SK-N-SH (cell line): Measurements from ENCODE around the gene DIAPH2. TPM values are rescaled to one million over a fixed set of nuclear protein-coding genes. Genes with fewer than 3 reads are reported as not detected.

ENCODE experiments used
- CTCF ChIA-PET: fragments of 300-600, 350-600 bp; formaldehyde crosslinking; extraction: SDS; loops from one replicate; lab custom pipeline; 2021; lab: Yijun Ruan, JAX
- POLR2A ChIA-PET: fragments of 350-600 bp; sonication (Branson Sonifier 250); formaldehyde crosslinking; extraction: SDS; loops from one replicate; lab custom pipeline; 2020; ENCODE audit warnings: antibody characterized with exemption, inconsistent platforms; lab: Yijun Ruan, JAX
- DNase-seq: peaks from one replicate; pipeline ENCODE4 v3.0.0; 2012
- H2AFZ ChIP-seq: fragments of 200-600 bp; sonication (generic); 2 replicates; pipeline ENCODE4 v1.8.1; 2016; ENCODE audit warnings: antibody characterized with exemption, mild to moderate bottlenecking, low read depth
- H3F3A ChIP-seq: fragments of 200-600 bp; sonication (generic); replicated peaks from 2 replicates; pipeline ENCODE3; 2016; ENCODE audit warnings: antibody characterized with exemption, mild to moderate bottlenecking; ENCODE audit not compliant: insufficient read depth
- H3K27ac ChIP-seq, 2 experiments: fragments of 200-500 bp in 1 of 2; fragments of 200-600 bp in 1 of 2; sonication (Bioruptor generic) in 1 of 2; sonication (generic), shearing (Covaris generic) in 1 of 2; 2 replicates each; pipeline versions ENCODE4 v1.5.1 to v1.6.1; 2014 to 2016; ENCODE audit warnings: low read depth in 2 of 2, inconsistent platforms in 1 of 2, low read length in 1 of 2, mild to moderate bottlenecking in 1 of 2, mixed read lengths in 1 of 2
- H3K27me3 ChIP-seq: fragments of 200-600 bp; sonication (generic), shearing (Covaris generic); 2 replicates; pipeline ENCODE4 v1.6.1; 2016; ENCODE audit warnings: mixed run types; ENCODE audit not compliant: insufficient read depth
- H3K36me3 ChIP-seq, 2 experiments: fragments of 200-500 bp in 1 of 2; fragments of 200-600 bp in 1 of 2; sonication (Bioruptor generic) in 1 of 2; sonication (generic) in 1 of 2; replicated peaks in 1 of 2; 2 replicates each; pipeline versions ENCODE3 to v1.5.1; 2014 to 2016; ENCODE audit warnings: low read length in 1 of 2, mild to moderate bottlenecking in 1 of 2; ENCODE audit not compliant: insufficient read depth in 2 of 2, control insufficient read depth in 1 of 2
- H3K4me1 ChIP-seq, 2 experiments: fragments of 200-500 bp in 1 of 2; fragments of 200-600 bp in 1 of 2; sonication (Bioruptor generic) in 1 of 2; sonication (generic), shearing (Covaris generic) in 1 of 2; 2 replicates each; pipeline versions ENCODE4 v1.5.1 to v1.6.1; 2014 to 2016; ENCODE audit warnings: low read depth in 1 of 2, low read length in 1 of 2, mixed run types in 1 of 2; ENCODE audit not compliant: insufficient read depth in 2 of 2, control insufficient read depth in 1 of 2
- H3K4me2 ChIP-seq: fragments of 200-600 bp; sonication (generic), shearing (Covaris generic); 2 replicates; pipeline ENCODE4 v1.6.1; 2017; ENCODE audit warnings: mixed run types
- H3K4me3 ChIP-seq, 2 experiments: fragments of 200-500 bp in 1 of 2; fragments of 200-600 bp in 1 of 2; sonication (Bioruptor generic) in 1 of 2; sonication (generic), shearing (Covaris generic) in 1 of 2; 2 replicates each; pipeline versions ENCODE4 v1.5.1 to v1.8.1; 2014 to 2016; ENCODE audit warnings: low read depth in 2 of 2, inconsistent platforms in 1 of 2, low read length in 1 of 2, mild to moderate bottlenecking in 1 of 2, mixed read lengths in 1 of 2, moderate library complexity in 1 of 2
- H3K79me2 ChIP-seq: fragments of 200-600 bp; sonication (generic); 2 replicates; pipeline ENCODE4 v1.8.1; 2017; ENCODE audit warnings: mild to moderate bottlenecking; ENCODE audit not compliant: insufficient read depth
- H3K9ac ChIP-seq: fragments of 200-600 bp; sonication (generic); 2 replicates; pipeline ENCODE4 v1.6.1; 2017; ENCODE audit warnings: mixed run types
- H3K9me2 ChIP-seq: fragments of 200-600 bp; sonication (generic); 2 replicates; pipeline ENCODE4 v1.6.1; 2017; ENCODE audit warnings: mixed run types
- H3K9me3 ChIP-seq: fragments of 200-600 bp; sonication (generic); 2 replicates; pipeline ENCODE4 v1.6.1; 2017; ENCODE audit warnings: mixed run types, mild to moderate bottlenecking, moderate library complexity
- H4K20me1 ChIP-seq: fragments of 200-600 bp; sonication (generic); 2 replicates; pipeline ENCODE4 v1.6.1; 2017; ENCODE audit warnings: mild to moderate bottlenecking, mixed run types; ENCODE audit not compliant: insufficient read depth
- EP300 ChIP-seq, 2 experiments: IDR thresholded peaks; 2 replicates each; pipeline versions ENCODE4 v1.4.0 to v1.6.1; 2012; ENCODE audit warnings: borderline replicate concordance in 1 of 2, low read depth in 1 of 2, low read length in 1 of 2
- GATA2 ChIP-seq: sonication (generic); formaldehyde crosslinking; IDR thresholded peaks from 2 replicates; pipeline ENCODE4 v1.5.0; 2020; ENCODE audit warnings: mild to moderate bottlenecking, missing genetic modification reagents
- RXRA ChIP-seq: IDR thresholded peaks from 2 replicates; pipeline ENCODE4 v1.4.0; 2012; ENCODE audit warnings: low read depth, mild to moderate bottlenecking, borderline replicate concordance
- SIN3A ChIP-seq: IDR thresholded peaks from 2 replicates; pipeline ENCODE4 v1.6.1; 2012; ENCODE audit warnings: low read depth, mild to moderate bottlenecking, low read length, moderate library complexity, borderline replicate concordance
- TCF12 ChIP-seq: IDR thresholded peaks from 2 replicates; pipeline ENCODE4 v1.4.0; 2012
- WGBS: methylation state at CpG from one replicate; pipeline ENCODE4 v1.1.6; 2017; ENCODE audit warnings: low lambda C conversion rate; 5-methylcytosine and 5-hydroxymethylcytosine counted together
- polyA plus RNA-seq, 3 experiments: library from polyadenylated mRNA; depleted of rRNA; stranded (reverse); fragments of >200 nt; gene quantifications; 2 replicates each; pipeline ENCODE4 v1.2.3, GENCODE V29; 2012
- TF ChIP-seq, protein P1 (sequence below): IDR thresholded peaks from 2 replicates; pipeline ENCODE4 v1.4.0; 2012; ENCODE audit warnings: low read depth, borderline replicate concordance
- TF ChIP-seq, protein P2 (sequence below): IDR thresholded peaks from 2 replicates; pipeline ENCODE4; 2012

Gene DIAPH2
- polyA plus RNA-seq, 1 of the 3 experiments (the other 2 are of a cell fraction): 1.1 TPM

DNA sequence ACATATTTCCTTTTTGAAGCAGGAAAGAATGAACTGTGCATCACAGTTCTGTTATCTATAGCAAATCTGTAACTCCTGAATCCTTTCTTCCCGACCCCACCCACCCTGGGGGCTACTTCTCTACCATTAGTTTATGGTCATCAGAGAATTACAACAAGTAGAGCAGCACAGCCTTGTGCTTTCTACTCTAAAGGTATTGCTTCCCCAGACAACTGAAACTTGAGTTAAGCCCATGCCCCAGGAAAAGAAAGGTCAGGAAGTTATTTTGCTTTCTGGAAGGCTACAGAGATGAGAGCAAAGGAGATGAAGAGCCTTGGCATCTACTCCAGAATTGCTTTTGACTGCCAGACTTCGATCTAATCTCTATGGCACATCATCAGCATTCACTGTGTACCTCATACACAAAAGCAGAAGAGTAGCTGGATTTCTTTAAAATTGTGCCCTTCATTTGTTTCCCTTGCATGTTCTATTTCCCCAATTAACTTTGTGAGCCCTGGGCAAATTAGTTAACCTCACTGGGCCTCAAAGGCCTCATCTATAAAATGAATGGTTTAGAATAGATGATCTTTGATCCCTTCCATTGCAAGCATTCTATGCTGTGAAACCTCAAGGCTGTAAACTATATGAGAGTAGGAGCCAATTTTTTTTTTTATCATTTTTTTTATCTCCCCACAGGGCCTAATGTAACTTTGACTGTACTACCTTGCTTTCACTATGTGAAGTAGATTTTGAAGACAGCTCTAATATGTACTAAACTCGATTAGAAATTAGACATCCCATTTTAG is 794.7 kb downstream of the DIAPH2 start:
- WGBS: 31% methylated on average over 3 of the region's 3 CpGs
- ChIA-PET CTCF (no interaction called here), POLR2A (no interaction called here)
- Histone ChIP-seq H3K79me2 (no peaks in the 10 kb centered on the region), H3F3A (no peaks in the 10 kb centered on the region), H3K27ac (no peak overlapping the region), H3K27me3 (no peaks in the 10 kb centered on the region), H3K9me2 (no peaks in the 10 kb centered on the region), H3K4me3 (no peak overlapping the region), H3K36me3 (no peaks in the 10 kb centered on the region), H3K4me1 (no peaks in the 10 kb centered on the region; a peak in 1 of 4 replicates), H3K9ac (no peak overlapping the region), H4K20me1 (no peaks in the 10 kb centered on the region), H2AFZ (no peak overlapping the region), H3K4me2 (no peak overlapping the region), H3K9me3 (no peaks in the 10 kb centered on the region)
- no peak for TF ChIP-seq EP300 (IDR thresholded peaks at IDR 0.05; ENCODE audit: borderline replicate concordance in 1 of 2, low read depth in 1 of 2, low read length in 1 of 2)
- TF ChIP-seq GATA2 (CRISPR knock-in tag): no peak
- no peak for DNase-seq

GRCh38 chrX:97481228-97481627 is 796.6 kb downstream of the DIAPH2 start:
- ChIA-PET CTCF (interaction anchor here (0.6 kb wide), 1 partner anchor 180 kb away, joined by 3 read pairs; no protein-coding TSS in a partner anchor), POLR2A (no interaction called here)
- H3K4me3 ChIP-seq: no peak overlapping the region
- no peaks in the 10 kb centered on the region for H3K4me1 ChIP-seq
- H3K27ac ChIP-seq: no peak overlapping the region
- H3K9me3 ChIP-seq: no peaks in the 10 kb centered on the region
- 15% methylated on average over 2 of the region's 2 CpGs for WGBS
- DNase-seq: no peak
- H3K9me2 ChIP-seq: no peaks in the 10 kb centered on the region
- no peaks in the 10 kb centered on the region for H3K36me3 ChIP-seq
- H3F3A ChIP-seq: no peaks in the 10 kb centered on the region
- TF ChIP-seq, protein P1, sequence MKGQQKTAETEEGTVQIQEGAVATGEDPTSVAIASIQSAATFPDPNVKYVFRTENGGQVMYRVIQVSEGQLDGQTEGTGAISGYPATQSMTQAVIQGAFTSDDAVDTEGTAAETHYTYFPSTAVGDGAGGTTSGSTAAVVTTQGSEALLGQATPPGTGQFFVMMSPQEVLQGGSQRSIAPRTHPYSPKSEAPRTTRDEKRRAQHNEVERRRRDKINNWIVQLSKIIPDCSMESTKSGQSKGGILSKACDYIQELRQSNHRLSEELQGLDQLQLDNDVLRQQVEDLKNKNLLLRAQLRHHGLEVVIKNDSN: no peak
- TF ChIP-seq, protein P2, sequence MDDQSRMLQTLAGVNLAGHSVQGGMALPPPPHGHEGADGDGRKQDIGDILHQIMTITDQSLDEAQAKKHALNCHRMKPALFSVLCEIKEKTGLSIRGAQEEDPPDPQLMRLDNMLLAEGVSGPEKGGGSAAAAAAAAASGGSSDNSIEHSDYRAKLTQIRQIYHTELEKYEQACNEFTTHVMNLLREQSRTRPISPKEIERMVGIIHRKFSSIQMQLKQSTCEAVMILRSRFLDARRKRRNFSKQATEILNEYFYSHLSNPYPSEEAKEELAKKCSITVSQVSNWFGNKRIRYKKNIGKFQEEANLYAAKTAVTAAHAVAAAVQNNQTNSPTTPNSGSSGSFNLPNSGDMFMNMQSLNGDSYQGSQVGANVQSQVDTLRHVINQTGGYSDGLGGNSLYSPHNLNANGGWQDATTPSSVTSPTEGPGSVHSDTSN: peak; percentile 29; the same call in 1 of the 2 replicates
- no peak for TF ChIP-seq RXRA
- TF ChIP-seq TCF12: no peak
- H3K79me2 ChIP-seq: no peaks in the 10 kb centered on the region
- no peak overlapping the region for H2AFZ ChIP-seq
- H4K20me1 ChIP-seq: no peaks in the 10 kb centered on the region
- H3K27me3 ChIP-seq: no peaks in the 10 kb centered on the region
- H3K4me2 ChIP-seq: no peak overlapping the region
- H3K9ac ChIP-seq: no peak overlapping the region

GRCh38 chrX:97482666-97483300 is 798.1 kb downstream of the DIAPH2 start:
- no peaks in the 10 kb centered on the region for H3K36me3 ChIP-seq
- H3K9me2 ChIP-seq: no peaks in the 10 kb centered on the region
- POLR2A ChIA-PET: no interaction called here
- no peak overlapping the region for H2AFZ ChIP-seq
- WGBS: 47% methylated on average over 1 of the region's 1 CpG
- H4K20me1 ChIP-seq: no peaks in the 10 kb centered on the region
- H3K9me3 ChIP-seq: no peaks in the 10 kb centered on the region
- H3K9ac ChIP-seq: no peak overlapping the region
- no peaks in the 10 kb centered on the region for H3F3A ChIP-seq
- CTCF ChIA-PET: no interaction called here
- H3K27me3 ChIP-seq: no peaks in the 10 kb centered on the region
- no peak overlapping the region for H3K4me3 ChIP-seq
- H3K4me2 ChIP-seq: no peak overlapping the region
- no peak for DNase-seq
- no peak overlapping the region for H3K27ac ChIP-seq
- no peak for TF ChIP-seq SIN3A
- no peaks in the 10 kb centered on the region for H3K79me2 ChIP-seq
- no peaks in the 10 kb centered on the region for H3K4me1 ChIP-seq
